GM19025 (cell line): ENCODE data around the gene LRRC4B.

Source experiments
- ATAC-seq: cut with Tn5 transposase; IDR thresholded peaks from one replicate; pipeline ENCODE4 v1.9.1; 2021; ENCODE audit warnings: mild to moderate bottlenecking, low read depth, moderate library complexity; ENCODE audit not compliant: unreplicated experiment

LRRC4B gene

GRCh38 chr19:50490991-50491472 lies 77.2 kb downstream of the LRRC4B start:
- no peak for ATAC-seq

GRCh38 chr19:50490411-50490811 lies 77.8 kb downstream of the LRRC4B start:
- no peak for ATAC-seq

GRCh38 chr19:50489461-50490011 lies 78.7 kb downstream of the LRRC4B start:
- ATAC-seq: no peak

- ATAC-seq: no peak
Measured at GRCh38 chr19:50488389-50489194, 79.6 kb downstream of the LRRC4B start.

GRCh38 chr19:50486823-50487515 lies 81.3 kb downstream of the LRRC4B start:
- no peak for ATAC-seq

GRCh38 chr19:50485284-50485955 lies 82.8 kb downstream of the LRRC4B start:
- no peak for ATAC-seq

- no peak for ATAC-seq
Measured at GRCh38 chr19:50482916-50483315, 85.3 kb downstream of the LRRC4B start.

- no peak for ATAC-seq
Measured at GRCh38 chr19:50482271-50482855, 85.9 kb downstream of the LRRC4B start.

GRCh38 chr19:50481351-50482149 lies 86.7 kb downstream of the LRRC4B start:
- ATAC-seq: no peak

- no peak for ATAC-seq
Measured at GRCh38 chr19:50480281-50481111, 87.7 kb downstream of the LRRC4B start.

GRCh38 chr19:50479761-50480251 lies 88.4 kb downstream of the LRRC4B start:
- ATAC-seq: no peak

- ATAC-seq: no peak
Measured at GRCh38 chr19:50478901-50479715, 89.1 kb downstream of the LRRC4B start.

- ATAC-seq: no peak
Measured at GRCh38 chr19:50477751-50478515, 90.3 kb downstream of the LRRC4B start.

- ATAC-seq: no peak
Measured at GRCh38 chr19:50476907-50477238, 91.4 kb downstream of the LRRC4B start.

GRCh38 chr19:50476224-50476906 lies 91.9 kb downstream of the LRRC4B start, which contains the start of the genes EMC10 and GARIN5A:
Gene EMC10, plus strand, starts transcription at chr19:50476507. Its CDS starts 38 bp downstream, at chr19:50476545.
Gene GARIN5A, minus strand, starts transcription at chr19:50476848. Its CDS starts 460 bp downstream, at chr19:50476388.
- ATAC-seq: peak; percentile 83

- peak; percentile 2 for ATAC-seq
Measured at GRCh38 chr19:50475736-50476223, 92.5 kb downstream of the LRRC4B start.
